BLaER1 treated with 17β-estradiol and CSF1 and Interleukin-3, amounts not matched to agents 10 nM and 100 nM (cell line): ENCODE data around the gene ADARB2.

Source experiments
- H3K27ac ChIP-seq, 11 experiments: shearing (Covaris generic); formaldehyde crosslinking; 2 replicates each; pipeline ENCODE4 v1.8.1; 2022
- H3K27me3 ChIP-seq, 11 experiments: shearing (Covaris generic); formaldehyde crosslinking; 2 replicates each; pipeline ENCODE4 v1.8.1; 2022
- H3K36me3 ChIP-seq, 11 experiments: shearing (Covaris generic); formaldehyde crosslinking; 2 replicates each; pipeline ENCODE4 v1.8.1; 2022
- H3K4me1 ChIP-seq, 10 experiments: shearing (Covaris generic); formaldehyde crosslinking; 2 replicates each; pipeline ENCODE4 v1.8.1; 2022
- H3K4me2 ChIP-seq, 11 experiments: shearing (Covaris generic); formaldehyde crosslinking; 2 replicates each; pipeline ENCODE4 v1.8.1; 2022
- H3K4me3 ChIP-seq, 10 experiments: shearing (Covaris generic); formaldehyde crosslinking; 2 replicates each; pipeline ENCODE4 v1.8.1; 2022
- H3K9ac ChIP-seq, 11 experiments: shearing (Covaris generic); formaldehyde crosslinking; 2 replicates each; pipeline ENCODE4 v1.8.1; 2022
- H3K9me3 ChIP-seq, 11 experiments: shearing (Covaris generic); formaldehyde crosslinking; replicated peaks in 1 of 11; 2 replicates each; pipeline ENCODE4 v1.8.1; 2022
- H4K20me1 ChIP-seq, 11 experiments: shearing (Covaris generic); formaldehyde crosslinking; 2 replicates each; pipeline ENCODE4 v1.8.1; 2022
- Cebpa-rat ChIP-seq, 11 experiments: shearing (Covaris generic); IDR thresholded peaks; 2 replicates each; pipeline ENCODE4 v1.8.1; 2022

ADARB2 gene

DNA sequence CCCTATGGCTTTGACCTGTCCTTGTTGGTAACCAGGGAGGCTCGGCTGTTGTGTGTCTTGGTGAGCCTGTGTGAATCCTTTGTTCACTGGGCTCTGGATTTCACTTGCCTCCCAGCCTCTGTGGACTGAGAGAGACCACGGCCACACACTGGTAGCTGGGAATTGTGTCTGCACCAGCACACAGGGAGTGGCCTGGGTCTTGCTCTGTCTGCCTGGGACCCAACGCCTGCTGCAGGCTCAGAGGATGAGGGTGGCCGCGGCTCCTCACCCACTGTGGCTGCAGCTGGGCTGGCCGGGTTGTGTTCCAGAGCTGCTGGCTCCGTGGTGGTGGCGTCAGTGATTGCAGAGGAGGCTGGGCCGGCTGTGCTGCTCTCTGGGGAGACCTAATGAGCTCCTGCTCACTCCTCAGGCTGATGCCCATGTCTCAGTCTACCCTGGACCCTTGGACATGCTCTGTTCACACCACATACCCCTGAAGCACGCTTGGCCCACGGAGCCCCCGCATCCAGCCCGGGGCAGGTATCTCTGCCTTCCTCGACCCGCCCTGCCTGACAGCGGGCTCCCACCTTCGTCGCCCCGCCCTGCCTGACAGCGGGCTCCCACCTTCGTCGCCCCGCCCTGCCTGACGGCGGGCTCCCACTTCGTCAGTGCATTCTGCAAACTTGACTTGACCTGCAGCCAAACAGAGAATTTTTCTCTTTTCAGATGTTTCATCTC lies 328.5 kb downstream of the ADARB2 start:
- Histone ChIP-seq H3K9me3 (peaks cover 0 to 23% (median 1%) of the 10 kb centered on the region in 11 experiments; a peak in 8 of 22 replicates), H3K36me3 (no peaks in the 10 kb centered on the region), H4K20me1 (no peaks in the 10 kb centered on the region; a peak in 2 of 22 replicates), H3K4me2 (peak overlapping the region in 8 of 11 experiments; percentile 11 to 89 (median 46); a peak in 12 of 22 replicates), H3K27ac (no peak overlapping the region), H3K9ac (peak overlapping the region in 1 of 11 experiments; percentile 24; a peak in 1 of 22 replicates), H3K4me1 (peaks cover 12 to 56% (median 48%) of the 10 kb centered on the region in 10 experiments; a peak in 19 of 20 replicates), H3K4me3 (no peak overlapping the region), H3K27me3 (peaks cover 0 to 25% (median 0%) of the 10 kb centered on the region in 11 experiments; a peak in 8 of 22 replicates)
- TF ChIP-seq Cebpa-rat (IDR thresholded peaks at IDR 0.05): no peak

GRCh38 chr10:1406967-1407945 lies 330.1 kb downstream of the ADARB2 start:
- peaks cover 0 to 23% (median 0%) of the 10 kb centered on the region in 11 experiments; a peak in 8 of 22 replicates for H3K9me3 ChIP-seq
- H3K9ac ChIP-seq: no peak overlapping the region
- peaks cover 5 to 40% (median 34%) of the 10 kb centered on the region in 10 experiments; a peak in 18 of 20 replicates for H3K4me1 ChIP-seq
- H4K20me1 ChIP-seq: no peaks in the 10 kb centered on the region; a peak in 2 of 22 replicates
- no peaks in the 10 kb centered on the region for H3K36me3 ChIP-seq
- no peak overlapping the region for H3K4me3 ChIP-seq
- no peak overlapping the region; a peak in 1 of 22 replicates for H3K4me2 ChIP-seq
- H3K27ac ChIP-seq: no peak overlapping the region
- peaks cover 0 to 15% (median 0%) of the 10 kb centered on the region in 11 experiments; a peak in 5 of 22 replicates for H3K27me3 ChIP-seq
- no peak for TF ChIP-seq Cebpa-rat (IDR thresholded peaks at IDR 0.05)

- no peaks in the 10 kb centered on the region for H3K36me3 ChIP-seq
- H3K9me3 ChIP-seq: peaks cover 0 to 23% (median 0%) of the 10 kb centered on the region in 11 experiments; a peak in 8 of 22 replicates
- peaks cover 0 to 31% (median 25%) of the 10 kb centered on the region in 10 experiments; a peak in 14 of 20 replicates for H3K4me1 ChIP-seq
- H3K27ac ChIP-seq: no peak overlapping the region
- H4K20me1 ChIP-seq: no peaks in the 10 kb centered on the region; a peak in 2 of 22 replicates
- TF ChIP-seq Cebpa-rat (IDR thresholded peaks at IDR 0.05): no peak
- H3K4me2 ChIP-seq: no peak overlapping the region
- H3K27me3 ChIP-seq: peaks cover 0 to 7% (median 0%) of the 10 kb centered on the region in 11 experiments; a peak in 1 of 22 replicates
- no peak overlapping the region for H3K9ac ChIP-seq
- H3K4me3 ChIP-seq: no peak overlapping the region
Measured at GRCh38 chr10:1406132-1406966, 331.0 kb downstream of the ADARB2 start.

DNA sequence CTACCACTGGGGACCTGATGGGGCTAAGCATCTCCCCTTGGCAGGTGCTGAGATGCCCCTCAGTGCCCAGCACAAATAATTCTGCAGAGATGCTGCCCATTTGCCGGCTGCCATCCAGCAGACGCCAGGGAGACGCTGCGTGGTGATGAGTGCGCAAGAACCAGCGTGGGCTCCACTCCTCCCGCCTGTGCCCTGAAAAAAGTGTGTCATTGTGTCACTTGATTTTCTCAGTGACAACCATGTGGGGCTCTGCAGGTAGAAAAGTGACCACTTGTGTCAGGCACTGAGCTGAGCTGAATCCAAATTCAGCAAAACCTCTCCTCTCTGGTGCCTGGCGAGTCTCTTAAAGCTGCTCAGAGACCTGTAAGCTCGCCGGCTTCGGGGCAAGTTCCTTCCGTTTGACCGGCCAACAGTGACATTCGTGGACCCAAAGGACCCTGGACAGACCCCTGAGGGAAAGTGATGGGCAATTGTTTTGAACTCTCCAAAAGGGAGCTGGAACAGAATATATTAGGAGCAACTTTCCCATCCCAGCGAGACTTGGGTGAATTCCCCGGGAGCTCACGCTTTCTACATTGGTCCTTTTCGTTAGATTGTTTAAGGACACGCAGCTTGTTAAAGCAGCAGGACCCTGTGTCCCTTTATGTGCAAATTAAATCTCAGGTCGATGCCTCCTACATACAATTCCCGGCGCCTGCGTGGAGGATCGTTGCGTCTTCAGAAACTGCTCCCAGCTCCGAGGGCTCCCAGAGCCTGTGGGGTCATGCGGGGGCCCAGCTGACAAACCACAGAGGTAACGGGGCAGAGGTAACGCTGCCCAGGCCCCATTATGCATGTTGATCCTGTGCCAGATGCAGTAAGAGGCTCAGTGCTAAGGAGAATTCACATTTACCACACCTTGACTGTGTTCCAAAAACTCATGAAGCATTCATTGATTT lies 332.7 kb downstream of the ADARB2 start:
- TF ChIP-seq Cebpa-rat (IDR thresholded peaks at IDR 0.05): no peak
- Histone ChIP-seq H3K27me3 (no peaks in the 10 kb centered on the region), H4K20me1 (no peaks in the 10 kb centered on the region), H3K9ac (no peak overlapping the region), H3K36me3 (no peaks in the 10 kb centered on the region), H3K27ac (no peak overlapping the region), H3K4me2 (no peak overlapping the region), H3K9me3 (peaks cover 0 to 22% (median 0%) of the 10 kb centered on the region in 11 experiments; a peak in 8 of 22 replicates), H3K4me1 (peaks cover 0 to 30% (median 17%) of the 10 kb centered on the region in 10 experiments; a peak in 13 of 20 replicates), H3K4me3 (no peak overlapping the region)

- H4K20me1 ChIP-seq: no peaks in the 10 kb centered on the region
- no peaks in the 10 kb centered on the region for H3K27me3 ChIP-seq
- no peak overlapping the region for H3K4me2 ChIP-seq
- no peak for TF ChIP-seq Cebpa-rat (IDR thresholded peaks at IDR 0.05)
- H3K9ac ChIP-seq: no peak overlapping the region
- H3K27ac ChIP-seq: no peak overlapping the region
- H3K9me3 ChIP-seq: peaks cover 0 to 17% (median 0%) of the 10 kb centered on the region in 11 experiments; a peak in 5 of 22 replicates
- no peak overlapping the region for H3K4me3 ChIP-seq
- H3K4me1 ChIP-seq: peaks cover 0 to 21% (median 10%) of the 10 kb centered on the region in 10 experiments; a peak in 13 of 20 replicates
- H3K36me3 ChIP-seq: no peaks in the 10 kb centered on the region
Measured at GRCh38 chr10:1403508-1404322, 333.6 kb downstream of the ADARB2 start.

GRCh38 chr10:1402816-1403507 lies 334.4 kb downstream of the ADARB2 start:
- Histone ChIP-seq H3K9me3 (peaks cover 0 to 17% (median 0%) of the 10 kb centered on the region in 11 experiments; a peak in 5 of 22 replicates), H3K9ac (no peak overlapping the region), H3K36me3 (no peaks in the 10 kb centered on the region), H3K4me1 (peaks cover 0 to 16% (median 8%) of the 10 kb centered on the region in 10 experiments; a peak in 9 of 20 replicates), H3K4me3 (no peak overlapping the region), H3K4me2 (no peak overlapping the region), H3K27me3 (no peaks in the 10 kb centered on the region), H4K20me1 (no peaks in the 10 kb centered on the region), H3K27ac (no peak overlapping the region)
- TF ChIP-seq Cebpa-rat (IDR thresholded peaks at IDR 0.05): no peak
